Measurements from ENCODE around the gene MED29. TPM values are rescaled to one million over a fixed set of nuclear protein-coding genes. Genes with fewer than 3 reads are reported as not detected.

Gene MED29
- total RNA-seq, 1 experiment from 2014 or later, result 24.3 TPM

GRCh38 chr19:39381910-39382611 is 9.1 kb upstream of the MED29 start:
- no peak for TF ChIP-seq CTCF (IDR thresholded peaks at IDR 0.05; ENCODE audit: unreplicated experiment)
- Mint-ChIP-seq H3K36me3 (ENCODE audit: insufficient read depth, unreplicated experiment) (peaks cover 75% of the 10 kb centered on the region), H3K27me3 (ENCODE audit: insufficient read depth, unreplicated experiment) (no peaks in the 10 kb centered on the region), H3K9me3 (ENCODE audit: unreplicated experiment) (no peaks in the 10 kb centered on the region), H3K4me3 (ENCODE audit: unreplicated experiment) (no peak overlapping the region), H3K27ac (ENCODE audit: low read depth, unreplicated experiment) (peak overlapping the region; percentile 22), H3K4me1 (ENCODE audit: insufficient read depth, unreplicated experiment) (peaks cover 7% of the 10 kb centered on the region)
- DNase-seq (ENCODE audit: unreplicated experiment), result no peak
- CTCF ChIA-PET, result interaction anchor here (0.5 kb wide), 1 partner anchor 8 kb away, joined by 3 read pairs; no protein-coding TSS in a partner anchor
- no TSS peak for BruUV-seq (replicated peaks)
- intact Hi-C loops (cut with micrococcal nuclease), result no loop called here
- POLR2A ChIA-PET, result interaction anchor here (0.6 to 2.7 kb wide), 6 partner anchors 9 to 274 kb away, joined by 3 to 14 read pairs (median 4); partner anchors contain the start of genes MED29, PAF1 and SAMD4B

GRCh38 chr19:39382991-39383828 is 8.0 kb upstream of the MED29 start:
- intact Hi-C loops (cut with micrococcal nuclease), result no loop called here
- no TSS peak for BruUV-seq (replicated peaks)
- peak overlapping the region; percentile 71 for H3K27ac Mint-ChIP-seq (ENCODE audit: low read depth, unreplicated experiment)
- H3K27me3 Mint-ChIP-seq (ENCODE audit: insufficient read depth, unreplicated experiment), result no peaks in the 10 kb centered on the region
- CTCF ChIA-PET, result interaction anchor here (0.6 to 0.9 kb wide), 2 partner anchors 15 to 451 kb away, joined by 3 to 4 read pairs; no protein-coding TSS in a partner anchor
- no peaks in the 10 kb centered on the region for H3K9me3 Mint-ChIP-seq (ENCODE audit: unreplicated experiment)
- no peak for TF ChIP-seq CTCF (IDR thresholded peaks at IDR 0.05; ENCODE audit: unreplicated experiment)
- no peak overlapping the region for H3K4me3 Mint-ChIP-seq (ENCODE audit: unreplicated experiment)
- peaks cover 77% of the 10 kb centered on the region for H3K36me3 Mint-ChIP-seq (ENCODE audit: insufficient read depth, unreplicated experiment)
- peaks cover 7% of the 10 kb centered on the region for H3K4me1 Mint-ChIP-seq (ENCODE audit: insufficient read depth, unreplicated experiment)
- POLR2A ChIA-PET, result interaction anchor here (0.8 to 2.7 kb wide), 4 partner anchors 8 to 28 kb away, joined by 3 to 14 read pairs (median 4); partner anchors contain the start of genes MED29 and PAF1
- DNase-seq (ENCODE audit: unreplicated experiment), result no peak

DNA sequence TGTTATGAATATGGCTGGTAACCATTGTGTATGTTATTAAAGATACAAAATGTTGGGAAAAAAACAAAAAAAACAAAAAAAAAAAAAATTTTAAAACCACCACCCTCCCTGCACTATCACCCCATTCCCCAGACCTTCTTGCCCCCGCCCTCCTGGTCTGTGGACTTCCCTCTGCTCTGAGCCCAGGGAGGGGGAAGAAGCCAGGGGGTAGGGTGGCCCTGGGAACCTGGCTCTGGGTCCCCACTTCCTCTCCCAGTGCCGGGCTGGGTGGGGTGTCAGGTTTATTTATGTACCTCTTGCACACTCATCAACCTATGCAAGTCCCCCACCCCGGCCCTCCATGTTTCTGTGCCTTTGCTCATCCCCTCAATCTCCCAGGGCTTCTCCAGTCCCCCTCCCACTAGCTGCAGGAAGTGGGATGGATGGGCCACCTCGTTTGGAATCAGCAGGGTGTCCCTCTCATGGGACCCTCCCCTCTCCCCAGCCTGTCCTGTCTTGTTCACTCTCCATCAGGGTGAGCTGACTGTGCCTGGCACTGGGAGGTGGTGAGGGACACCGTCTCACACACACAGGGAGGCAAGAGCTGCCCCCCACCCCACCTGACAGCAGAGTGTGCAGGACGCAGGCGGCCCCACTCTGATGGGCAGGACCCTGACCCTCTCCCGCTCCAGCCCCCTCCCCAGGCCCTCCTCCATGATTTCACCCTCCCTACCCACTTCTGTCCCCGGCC is 6.2 kb upstream of the MED29 start:
- Mint-ChIP-seq H3K4me3 (ENCODE audit: unreplicated experiment) (peak overlapping the region; percentile 22), H3K27me3 (ENCODE audit: insufficient read depth, unreplicated experiment) (no peaks in the 10 kb centered on the region), H3K27ac (ENCODE audit: low read depth, unreplicated experiment) (peak overlapping the region; percentile 54), H3K9me3 (ENCODE audit: unreplicated experiment) (no peaks in the 10 kb centered on the region), H3K4me1 (ENCODE audit: insufficient read depth, unreplicated experiment) (peaks cover 14% of the 10 kb centered on the region), H3K36me3 (ENCODE audit: insufficient read depth, unreplicated experiment) (peaks cover 77% of the 10 kb centered on the region)
- BruUV-seq (replicated peaks), result TSS peak; percentile 28
- intact Hi-C loops (cut with micrococcal nuclease), result no loop called here
- CTCF ChIA-PET, result interaction anchor here (0.6 kb wide), 1 partner anchor 90 kb away, joined by 3 read pairs; no protein-coding TSS in a partner anchor
- POLR2A ChIA-PET, result no interaction called here
- no peak for TF ChIP-seq CTCF (IDR thresholded peaks at IDR 0.05; ENCODE audit: unreplicated experiment)
- DNase-seq (ENCODE audit: unreplicated experiment), result no peak
